Liver (tissue), 3 donors: ENCODE results near the gene SLPI.

Experiments
- CTCF ChIP-seq: fragments of 150-350 bp; IDR thresholded peaks from 2 replicates; pipeline ENCODE4 v1.5.1; 2017; ENCODE audit warnings: improper control_type of control experiment, low read depth, low read length; ENCODE audit not compliant: missing input control
- EGR1 ChIP-seq, 2 donors: IDR thresholded peaks; 2 replicates each; pipeline ENCODE4 v1.6.1; 2016 to 2018; ENCODE audit warnings: antibody characterized with exemption in 2 of 2, low read depth in 2 of 2
- GABPA ChIP-seq, 2 donors: IDR thresholded peaks in 1 of 2; conservative IDR thresholded peaks in 1 of 2; 2 replicates each; pipeline ENCODE4 v1.6.1; 2016; ENCODE audit warnings: antibody characterized with exemption in 2 of 2, mild to moderate bottlenecking in 1 of 2, moderate library complexity in 1 of 2
- HNF4G ChIP-seq: IDR thresholded peaks from 2 replicates; pipeline ENCODE4 v1.6.1; 2016; ENCODE audit warnings: antibody characterized with exemption
- JUND ChIP-seq, 2 donors: IDR thresholded peaks; 2 replicates each; pipeline ENCODE4 v1.6.1; 2016; ENCODE audit warnings: antibody characterized with exemption in 2 of 2
- REST ChIP-seq: IDR thresholded peaks from 2 replicates; pipeline ENCODE4 v1.6.1; 2016; ENCODE audit warnings: antibody characterized with exemption, mild to moderate bottlenecking
- TAF1 ChIP-seq: conservative IDR thresholded peaks from 2 replicates; pipeline ENCODE4 v1.6.1; 2016; ENCODE audit warnings: antibody characterized with exemption, mild to moderate bottlenecking
- TF ChIP-seq, protein P1 (sequence below): IDR thresholded peaks from 2 replicates; pipeline ENCODE4 v1.6.1; 2016; ENCODE audit warnings: antibody characterized with exemption
- donor health status: healthy.
- donor health status: healthy.

DNA sequence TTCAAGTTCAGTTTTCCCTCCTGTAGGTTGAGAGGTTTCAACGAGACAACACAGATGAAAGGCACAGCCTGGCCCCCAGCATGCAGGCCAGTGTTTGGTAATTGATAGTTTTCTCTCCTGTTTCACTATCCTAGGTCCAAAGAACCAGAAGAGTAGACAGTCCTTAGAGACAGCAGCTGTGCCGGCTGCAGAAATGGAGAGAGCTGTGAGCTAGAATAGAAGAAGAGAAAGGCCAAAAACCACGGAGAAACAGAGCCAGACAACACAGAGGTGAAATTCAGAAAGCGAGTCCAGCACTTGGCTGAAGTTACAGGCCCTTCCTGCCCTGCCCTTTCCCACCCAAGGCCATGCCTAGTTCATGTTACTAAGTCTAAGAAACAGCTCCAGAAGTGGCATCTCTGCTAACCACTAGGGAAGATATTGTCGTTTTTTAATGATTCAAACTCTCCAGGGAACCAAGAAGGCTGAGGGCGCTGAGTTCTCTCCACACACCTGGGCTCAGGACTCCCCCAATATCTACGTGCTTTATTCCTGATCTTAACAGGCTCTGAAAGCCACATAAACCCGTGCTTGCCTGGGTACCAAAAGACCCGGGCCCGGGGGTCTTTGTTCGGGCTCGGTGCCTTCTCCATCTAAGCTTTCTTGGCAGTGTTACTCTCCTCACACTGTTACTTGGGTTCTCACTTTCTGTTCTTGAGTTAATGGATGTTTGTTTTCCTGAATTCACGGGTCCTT is 35.7 kb upstream of the SLPI start:
- no peak for TF ChIP-seq CTCF
- no peak for TF ChIP-seq TAF1
- TF ChIP-seq HNF4G, result no peak
- TF ChIP-seq EGR1 (IDR thresholded peaks at IDR 0.05; ENCODE audit: low read depth in 2 of 2), result no peak
- no peak for TF ChIP-seq JUND (IDR thresholded peaks at IDR 0.05)
- TF ChIP-seq GABPA (IDR thresholded peaks at IDR 0.05 in 1 of 2, conservative IDR thresholded peaks at IDR 0.05 in 1 of 2), result no peak
- TF ChIP-seq, protein P1, sequence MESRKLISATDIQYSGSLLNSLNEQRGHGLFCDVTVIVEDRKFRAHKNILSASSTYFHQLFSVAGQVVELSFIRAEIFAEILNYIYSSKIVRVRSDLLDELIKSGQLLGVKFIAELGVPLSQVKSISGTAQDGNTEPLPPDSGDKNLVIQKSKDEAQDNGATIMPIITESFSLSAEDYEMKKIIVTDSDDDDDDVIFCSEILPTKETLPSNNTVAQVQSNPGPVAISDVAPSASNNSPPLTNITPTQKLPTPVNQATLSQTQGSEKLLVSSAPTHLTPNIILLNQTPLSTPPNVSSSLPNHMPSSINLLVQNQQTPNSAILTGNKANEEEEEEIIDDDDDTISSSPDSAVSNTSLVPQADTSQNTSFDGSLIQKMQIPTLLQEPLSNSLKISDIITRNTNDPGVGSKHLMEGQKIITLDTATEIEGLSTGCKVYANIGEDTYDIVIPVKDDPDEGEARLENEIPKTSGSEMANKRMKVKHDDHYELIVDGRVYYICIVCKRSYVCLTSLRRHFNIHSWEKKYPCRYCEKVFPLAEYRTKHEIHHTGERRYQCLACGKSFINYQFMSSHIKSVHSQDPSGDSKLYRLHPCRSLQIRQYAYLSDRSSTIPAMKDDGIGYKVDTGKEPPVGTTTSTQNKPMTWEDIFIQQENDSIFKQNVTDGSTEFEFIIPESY, result no peak
- no peak for TF ChIP-seq REST
